Measurements from ENCODE around the gene HSD3B7.
A peak's percentile ranks its signal among the peaks of the same experiment; 100 is the strongest.

The HSD3B7 gene

GRCh38 chr16:31020536-31020935 is 35.5 kb downstream of the HSD3B7 start:
- DNase-seq (ENCODE audit: low read depth, low spot score), result no peak

- DNase-seq (ENCODE audit: low read depth, low spot score), result no peak
These were observed 37.7 kb downstream of the HSD3B7 start for GRCh38 chr16:31022544-31023251.

- no peak for DNase-seq (ENCODE audit: low read depth, low spot score)
These were observed 38.2 kb downstream of the HSD3B7 start for GRCh38 chr16:31023252-31023602.

GRCh38 chr16:31023627-31024226 is 38.7 kb downstream of the HSD3B7 start:
- DNase-seq (ENCODE audit: low read depth, low spot score), result no peak

GRCh38 chr16:31025339-31025738 is 40.3 kb downstream of the HSD3B7 start:
- DNase-seq (ENCODE audit: low read depth, low spot score), result no peak

- no peak for DNase-seq (ENCODE audit: low read depth, low spot score)
These were observed 44.3 kb downstream of the HSD3B7 start for GRCh38 chr16:31029272-31029671.

- DNase-seq (ENCODE audit: low read depth, low spot score), result no peak
These were observed 46.3 kb downstream of the HSD3B7 start for GRCh38 chr16:31031276-31031675.

- DNase-seq (ENCODE audit: low read depth, low spot score), result peak; percentile 91
These were observed 48.0 kb downstream of the HSD3B7 start, which contains the start of gene STX4 for GRCh38 chr16:31032736-31033708. STX4 (plus strand) TSS chr16:31033558; CDS start chr16:31033806, 248 bp downstream.

- DNase-seq (ENCODE audit: low read depth, low spot score), result no peak
These were observed 48.9 kb downstream of the HSD3B7 start for GRCh38 chr16:31033709-31034492.

- no peak for DNase-seq (ENCODE audit: low read depth, low spot score)
These were observed 51.7 kb downstream of the HSD3B7 start for GRCh38 chr16:31036691-31037090.

All from smooth muscle cell of the brain vasculature (primary cell).